Endothelial cell of umbilical vein (primary cell): ENCODE measurements around the gene EXOC6.
"Not testable (repeated sequence)": the region's sequence is repeated elsewhere in the genome, so short reads cannot be mapped to it uniquely, and the experiment has no call there.

ENCODE experiments used
- POLR2AphosphoS5 ChIP-seq: IDR thresholded peaks from 2 replicates; pipeline ENCODE4 v1.6.1; 2012; ENCODE audit warnings: low read depth, mild to moderate bottlenecking, control low read depth, low read length, moderate library complexity; ENCODE audit not compliant: insufficient read depth
- TF ChIP-seq, protein P1 (sequence below), 2 donors: IDR thresholded peaks; 1 replicate in 1 of 2; 2 replicates in 1 of 2; pipeline ENCODE4 v1.5.1; 2011; ENCODE audit warnings: low read length in 2 of 2, mild to moderate bottlenecking in 2 of 2, moderate library complexity in 2 of 2, control low read depth in 1 of 2, inconsistent platforms in 1 of 2, low read depth in 1 of 2; ENCODE audit not compliant: insufficient read depth in 1 of 2; ENCODE audit errors: extremely low read depth in 1 of 2

DNA sequence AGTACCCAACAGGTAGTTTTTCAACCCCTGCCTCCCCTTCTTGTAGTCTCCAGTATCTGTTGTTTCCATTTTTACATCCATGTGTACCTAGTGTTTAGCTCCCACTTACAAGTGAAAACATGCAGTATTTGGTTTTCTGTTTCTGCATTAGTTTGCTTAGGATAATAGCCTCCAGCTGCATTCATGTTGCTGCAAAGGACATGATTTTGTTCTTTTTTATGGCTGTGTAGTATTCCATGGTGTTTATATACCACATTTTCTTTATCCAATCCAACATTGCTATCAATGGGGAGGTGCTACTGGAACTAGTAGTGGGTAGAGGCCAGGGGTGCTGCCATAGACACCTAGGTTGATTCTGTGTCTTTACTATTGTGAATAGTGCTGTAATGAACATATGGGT is 104.3 kb downstream of the EXOC6 start:
- not testable (repeated sequence) for TF ChIP-seq POLR2AphosphoS5
- TF ChIP-seq, protein P1, sequence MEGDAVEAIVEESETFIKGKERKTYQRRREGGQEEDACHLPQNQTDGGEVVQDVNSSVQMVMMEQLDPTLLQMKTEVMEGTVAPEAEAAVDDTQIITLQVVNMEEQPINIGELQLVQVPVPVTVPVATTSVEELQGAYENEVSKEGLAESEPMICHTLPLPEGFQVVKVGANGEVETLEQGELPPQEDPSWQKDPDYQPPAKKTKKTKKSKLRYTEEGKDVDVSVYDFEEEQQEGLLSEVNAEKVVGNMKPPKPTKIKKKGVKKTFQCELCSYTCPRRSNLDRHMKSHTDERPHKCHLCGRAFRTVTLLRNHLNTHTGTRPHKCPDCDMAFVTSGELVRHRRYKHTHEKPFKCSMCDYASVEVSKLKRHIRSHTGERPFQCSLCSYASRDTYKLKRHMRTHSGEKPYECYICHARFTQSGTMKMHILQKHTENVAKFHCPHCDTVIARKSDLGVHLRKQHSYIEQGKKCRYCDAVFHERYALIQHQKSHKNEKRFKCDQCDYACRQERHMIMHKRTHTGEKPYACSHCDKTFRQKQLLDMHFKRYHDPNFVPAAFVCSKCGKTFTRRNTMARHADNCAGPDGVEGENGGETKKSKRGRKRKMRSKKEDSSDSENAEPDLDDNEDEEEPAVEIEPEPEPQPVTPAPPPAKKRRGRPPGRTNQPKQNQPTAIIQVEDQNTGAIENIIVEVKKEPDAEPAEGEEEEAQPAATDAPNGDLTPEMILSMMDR (IDR thresholded peaks at IDR 0.05; ENCODE audit: extremely low read depth in 1 of 2, insufficient read depth in 1 of 2, low read depth in 1 of 2, low read length in 2 of 2), result not testable (repeated sequence)
